Right lobe of liver (tissue), 6 donors: ENCODE data around the gene SUMF2. TPM values are rescaled to one million over a fixed set of nuclear protein-coding genes. Genes with fewer than 3 reads are reported as not detected.
"Not testable (repeated sequence)": the region's sequence is repeated elsewhere in the genome, so short reads cannot be mapped to it uniquely, and the experiment has no call there.

Experiments
- ATAC-seq, 4 donors: fragments of 200-7000 bp; cut with Tn5 transposase; one replicate each; pipeline ENCODE4 v1.9.1; 2020; ENCODE audit warnings: mild to moderate bottlenecking in 4 of 4, moderate library complexity in 4 of 4
- DNase-seq, 3 donors: peaks; one replicate each; pipeline ENCODE4 v3.0.0-alpha.2; 2020
- H3K27ac ChIP-seq, 3 donors: fragments of 200-600 bp; one replicate each; pipeline ENCODE4 v1.8.0; 2022
- H3K27me3 ChIP-seq, 2 donors: fragments of 200-600 bp; one replicate each; pipeline ENCODE4 v1.8.0; 2022
- H3K36me3 ChIP-seq, 4 donors: fragments of 200-600 bp; sonication (generic) in 1 of 4; one replicate each; pipeline versions ENCODE4 v1.5.1 to v1.8.0; 2017 to 2022; ENCODE audit warnings: control low read depth in 1 of 4
- H3K4me1 ChIP-seq, 4 donors: fragments of 200-600 bp; sonication (generic) in 1 of 4; one replicate each; pipeline versions ENCODE4 v1.5.1 to v1.8.0; 2017 to 2022; ENCODE audit warnings: control low read depth in 1 of 4
- H3K4me3 ChIP-seq, 3 donors: fragments of 200-600 bp; one replicate each; pipeline ENCODE4 v1.8.0; 2022
- H3K9me3 ChIP-seq, 4 donors: fragments of 200-600 bp; sonication (generic) in 1 of 4; one replicate each; pipeline versions ENCODE4 v1.5.1 to v1.8.0; 2017 to 2022; ENCODE audit warnings: control low read depth in 1 of 4
- POLR2A ChIP-seq: fragments of 450-650 bp; IDR thresholded peaks from one replicate; pipeline ENCODE4 v1.6.1; 2017; ENCODE audit warnings: antibody characterized with exemption, mild to moderate bottlenecking
- WGBS: methylation state at CpG from one replicate; pipeline ENCODE4 v1.1.6; 2018; ENCODE audit warnings: low coverage, low lambda C conversion rate; ENCODE audit not compliant: insufficient coverage; ENCODE audit errors: missing lambda C conversion rate; 5-methylcytosine and 5-hydroxymethylcytosine counted together
- intact Hi-C, 2 donors: fragments of 100-400 bp; cut with DNase I; formaldehyde crosslinking; loops; one replicate each; pipeline versions ENCODE4 v1.11.2 to v1.14.1; 2022
- total RNA-seq, 6 experiments: library from RNA; depleted of rRNA in 2 of 6; stranded (reverse); fragments of >200 nt in 2 of 6; fragmentation: NEBNext Ultra II Directional in 3 of 6; extraction: Animal tissue kit (Norgen Biotek cat#: 25700) in 3 of 6; gene quantifications; one replicate each; pipeline versions ENCODE4 v1.1.0 to v1.2.4, GENCODE V29; 2016 to 2023
- TF ChIP-seq, protein P1 (sequence below), 4 donors: fragments of 200-600 bp in 3 of 4; fragments of 450-650 bp in 1 of 4; IDR thresholded peaks; one replicate each; pipeline versions ENCODE4 v1.5.1 to v1.8.0; 2016 to 2022; ENCODE audit warnings: antibody characterized with exemption in 4 of 4, mild to moderate bottlenecking in 2 of 4
- donor health status: DM: no; HTN: yes; CAD: no.
- donor health status: DM: no; HTN: no; CAD: no.
- donor health status: DM: no; HTN: no; CAD: no.
- donor health status: DM: no; HTN: yes; CAD: no.
- donor health status: DM: no; HTN: yes; CAD: no.

The SUMF2 gene
- total RNA-seq, 6 experiments from 2014 or later, result 76.9 to 92.4 (median 86.5) TPM

GRCh38 chr7:56083150-56083785, 19.2 kb downstream of the SUMF2 start:
- TF ChIP-seq, protein P1, sequence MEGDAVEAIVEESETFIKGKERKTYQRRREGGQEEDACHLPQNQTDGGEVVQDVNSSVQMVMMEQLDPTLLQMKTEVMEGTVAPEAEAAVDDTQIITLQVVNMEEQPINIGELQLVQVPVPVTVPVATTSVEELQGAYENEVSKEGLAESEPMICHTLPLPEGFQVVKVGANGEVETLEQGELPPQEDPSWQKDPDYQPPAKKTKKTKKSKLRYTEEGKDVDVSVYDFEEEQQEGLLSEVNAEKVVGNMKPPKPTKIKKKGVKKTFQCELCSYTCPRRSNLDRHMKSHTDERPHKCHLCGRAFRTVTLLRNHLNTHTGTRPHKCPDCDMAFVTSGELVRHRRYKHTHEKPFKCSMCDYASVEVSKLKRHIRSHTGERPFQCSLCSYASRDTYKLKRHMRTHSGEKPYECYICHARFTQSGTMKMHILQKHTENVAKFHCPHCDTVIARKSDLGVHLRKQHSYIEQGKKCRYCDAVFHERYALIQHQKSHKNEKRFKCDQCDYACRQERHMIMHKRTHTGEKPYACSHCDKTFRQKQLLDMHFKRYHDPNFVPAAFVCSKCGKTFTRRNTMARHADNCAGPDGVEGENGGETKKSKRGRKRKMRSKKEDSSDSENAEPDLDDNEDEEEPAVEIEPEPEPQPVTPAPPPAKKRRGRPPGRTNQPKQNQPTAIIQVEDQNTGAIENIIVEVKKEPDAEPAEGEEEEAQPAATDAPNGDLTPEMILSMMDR (IDR thresholded peaks at IDR 0.05), result no peak
- no peak for TF ChIP-seq POLR2A
- Histone ChIP-seq H3K4me3 (no peak overlapping the region), H3K4me1 (peaks cover 0 to 34% (median 13%) of the 10 kb centered on the region in 4 donors), H3K27ac (no peak overlapping the region), H3K9me3 (no peaks in the 10 kb centered on the region), H3K27me3 (no peaks in the 10 kb centered on the region), H3K36me3 (peaks cover 0 to 2% (median 0%) of the 10 kb centered on the region in 4 donors)
- WGBS, result 50% methylated on average over 8 of the region's 13 CpGs
- peak; percentile 52 to 85 (median 80) for DNase-seq
- intact Hi-C loops, result no loop called here
- peak; percentile 15 to 51 (median 44) for ATAC-seq

GRCh38 chr7:56086761-56087160, 22.7 kb downstream of the SUMF2 start:
- H3K27me3 ChIP-seq, result no peaks in the 10 kb centered on the region
- whole genome bisulfite sequencing, result 86% methylated on average over 5 of the region's 7 CpGs
- no peak overlapping the region for H3K27ac ChIP-seq
- TF ChIP-seq, protein P1 (IDR thresholded peaks at IDR 0.05), result no peak
- TF ChIP-seq POLR2A, result no peak
- DNase-seq (peak in 1 of 3 donors; percentile 15), ATAC-seq (no peak)
- H3K4me3 ChIP-seq, result no peak overlapping the region
- H3K4me1 ChIP-seq, result peaks cover 0 to 11% (median 0%) of the 10 kb centered on the region in 4 donors
- peaks cover 0 to 2% (median 0%) of the 10 kb centered on the region in 4 donors for H3K36me3 ChIP-seq
- intact Hi-C loops, result no loop called here
- H3K9me3 ChIP-seq, result no peaks in the 10 kb centered on the region

DNA sequence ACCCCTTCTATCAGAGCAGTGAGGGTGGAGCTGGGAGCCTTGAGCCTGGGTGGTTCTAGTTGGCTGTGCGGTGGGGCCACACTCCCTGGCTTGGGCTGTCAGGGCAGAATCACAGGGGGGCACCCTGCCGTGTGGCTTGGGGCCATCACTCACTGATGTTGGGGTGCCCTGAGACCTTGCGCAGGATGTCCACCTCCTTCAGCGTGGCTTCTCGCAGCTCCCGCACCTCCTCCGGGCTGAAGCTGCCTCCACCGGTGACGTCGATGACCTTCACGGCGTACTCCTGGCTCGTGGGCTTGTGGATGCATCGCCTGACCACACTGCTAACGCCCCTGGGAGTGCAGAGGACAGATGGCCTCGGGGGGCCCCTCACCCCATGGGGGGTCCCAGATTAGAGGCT, 23.4 kb downstream of the SUMF2 start:
- no peak overlapping the region for H3K4me3 ChIP-seq
- 80% methylated on average over 3 of the region's 16 CpGs for WGBS
- ATAC-seq, result peak in 1 of 4 donors; percentile 7
- H3K36me3 ChIP-seq, result peaks cover 0 to 2% (median 0%) of the 10 kb centered on the region in 4 donors
- no peak overlapping the region for H3K27ac ChIP-seq
- peaks cover 0 to 14% (median 2%) of the 10 kb centered on the region in 4 donors for H3K4me1 ChIP-seq
- no peaks in the 10 kb centered on the region for H3K9me3 ChIP-seq
- intact Hi-C loops, result no loop called here
- no peaks in the 10 kb centered on the region for H3K27me3 ChIP-seq
- no peak for TF ChIP-seq POLR2A
- TF ChIP-seq, protein P1 (IDR thresholded peaks at IDR 0.05), result no peak
- DNase-seq, result no peak

- TF ChIP-seq POLR2A, result no peak
- no peaks in the 10 kb centered on the region for H3K9me3 ChIP-seq
- H3K4me3 ChIP-seq, result no peak overlapping the region
- WGBS, result no CpG with 5 or more reads among the region's 3 CpGs
- H3K36me3 ChIP-seq, result no peaks in the 10 kb centered on the region
- H3K27ac ChIP-seq, result no peak overlapping the region
- peaks cover 0 to 13% (median 6%) of the 10 kb centered on the region in 4 donors for H3K4me1 ChIP-seq
- intact Hi-C loops, result no loop called here
- no peaks in the 10 kb centered on the region for H3K27me3 ChIP-seq
- DNase-seq (no peak), ATAC-seq (no peak)
Measured at GRCh38 chr7:56091591-56091990, 27.5 kb downstream of the SUMF2 start.

- Histone ChIP-seq H3K4me3 (peak overlapping the region in 1 of 3 donors; percentile 10), H3K4me1 (peaks cover 0 to 13% (median 6%) of the 10 kb centered on the region in 4 donors)
- WGBS, result 13% methylated on average over 4 of the region's 6 CpGs
- H3K9me3 ChIP-seq, intact Hi-C loops, H3K36me3 ChIP-seq, DNase-seq, H3K27ac ChIP-seq, H3K27me3 ChIP-seq: not testable (repeated sequence)
- peak; percentile 25 to 53 (median 47) for ATAC-seq
Measured at GRCh38 chr7:56092388-56092787, 28.3 kb downstream of the SUMF2 start.
